ENCODE data around the gene USP17L22.
"Not testable (repeated sequence)": the region's sequence is repeated elsewhere in the genome, so short reads cannot be mapped to it uniquely, and the experiment has no call there.

The USP17L22 gene

GRCh38 chr4:9267319-9267718 lies at the start of gene USP17L22:
Gene USP17L22 (plus strand): TSS chr4:9267619. CDS start chr4:9267619, 0 bp downstream.
- DNase-seq: not testable (repeated sequence)

GRCh38 chr4:9219852-9220251 lies 47.6 kb upstream of the USP17L22 start, which contains the start of gene USP17L12:
Gene USP17L12 (plus strand): TSS chr4:9220152. CDS start chr4:9220152, 0 bp downstream.
- DNase-seq: not testable (repeated sequence)

- not testable (repeated sequence) for DNase-seq
These were observed 42.8 kb upstream of the USP17L22 start, which contains the start of gene USP17L13 for GRCh38 chr4:9224596-9224995. Gene USP17L13 (plus strand): TSS chr4:9224896. CDS start chr4:9224896, 0 bp downstream.

- not testable (repeated sequence) for DNase-seq
These were observed 37.2 kb upstream of the USP17L22 start for GRCh38 chr4:9230249-9230648.

GRCh38 chr4:9234085-9234484 lies 33.3 kb upstream of the USP17L22 start, which contains the start of gene USP17L15:
Gene USP17L15 (plus strand): TSS chr4:9234385. CDS start chr4:9234385, 0 bp downstream.
- DNase-seq: not testable (repeated sequence)

- DNase-seq: not testable (repeated sequence)
These were observed 29.0 kb upstream of the USP17L22 start for GRCh38 chr4:9238461-9238860.

- DNase-seq: not testable (repeated sequence)
These were observed 23.8 kb upstream of the USP17L22 start, which contains the start of gene USP17L17 for GRCh38 chr4:9243579-9243978. Gene USP17L17 (plus strand): TSS chr4:9243879. CDS start chr4:9243879, 0 bp downstream.

- DNase-seq: not testable (repeated sequence)
These were observed 19.3 kb upstream of the USP17L22 start, which contains the start of gene USP17L18 for GRCh38 chr4:9247953-9248680. Gene USP17L18 (plus strand): TSS chr4:9248630. CDS start chr4:9248630, 0 bp downstream.

GRCh38 chr4:9253078-9253477 lies 14.3 kb upstream of the USP17L22 start, which contains the start of gene USP17L19:
Gene USP17L19 (plus strand): TSS chr4:9253378. CDS start chr4:9253378, 0 bp downstream.
- not testable (repeated sequence) for DNase-seq

- not testable (repeated sequence) for DNase-seq
These were observed 9.6 kb upstream of the USP17L22 start, which contains the start of gene USP17L20 for GRCh38 chr4:9257824-9258223. Gene USP17L20 (plus strand): TSS chr4:9258124. CDS start chr4:9258124, 0 bp downstream.

- not testable (repeated sequence) for DNase-seq
These were observed 4.8 kb upstream of the USP17L22 start, which contains the start of gene USP17L21 for GRCh38 chr4:9262572-9262971. Gene USP17L21 (plus strand): TSS chr4:9262872. CDS start chr4:9262872, 0 bp downstream.

GRCh38 chr4:9271719-9272118 lies 4.3 kb downstream of the USP17L22 start:
- DNase-seq: not testable (repeated sequence)
